PC-3 (cell line): ENCODE data around the gene DYDC1.

Experiments
- CTCF ChIP-seq: fragments of 300-600 bp; sonication (generic); conservative IDR thresholded peaks from 2 replicates; pipeline ENCODE4 v1.5.1; 2017; ENCODE audit warnings: antibody characterized with exemption, low read depth, mild to moderate bottlenecking, low read length
- EZH2 ChIP-seq: fragments of 300-600 bp; sonication (generic); IDR thresholded peaks from one replicate; pipeline ENCODE4 v1.6.1; 2017; ENCODE audit warnings: antibody characterized with exemption, mild to moderate bottlenecking, low read length; ENCODE audit not compliant: unreplicated experiment
- EZH2phosphoT487 ChIP-seq: fragments of 300-600 bp; sonication (generic); IDR thresholded peaks from 2 replicates; pipeline ENCODE4 v1.6.1; 2018; ENCODE audit warnings: mild to moderate bottlenecking, antibody characterized with exemption, low read length, borderline replicate concordance

GRCh38 chr10:80324891-80325364 is 31.6 kb downstream of the DYDC1 start:
- TF ChIP-seq CTCF (no peak), EZH2 (no peak), EZH2phosphoT487 (no peak)
